IPS DF 6.9 (cell line): ENCODE data around the gene HERC2.

ENCODE experiments used
- DNase-seq: peaks from one replicate; pipeline ENCODE4 v3.0.0-alpha.2; 2013; ENCODE audit warnings: low read depth, low spot score
- H3K27ac ChIP-seq: one replicate; pipeline ENCODE4 v1.5.1; 2013; ENCODE audit warnings: low read length, control low read depth
- H3K27me3 ChIP-seq: 2 replicates; pipeline ENCODE4 v1.6.1; 2013; ENCODE audit warnings: mild to moderate bottlenecking, low read length; ENCODE audit not compliant: control insufficient read depth, insufficient read depth
- H3K36me3 ChIP-seq: 2 replicates; pipeline ENCODE4 v1.6.1; 2013; ENCODE audit warnings: low read length; ENCODE audit not compliant: control insufficient read depth, insufficient read depth
- H3K4me1 ChIP-seq: 2 replicates; pipeline ENCODE4 v1.6.1; 2013; ENCODE audit warnings: low read length; ENCODE audit not compliant: control insufficient read depth, insufficient read depth
- H3K4me3 ChIP-seq: 2 replicates; pipeline ENCODE4 v1.5.1; 2013; ENCODE audit warnings: mild to moderate bottlenecking, low read length
- H3K9me3 ChIP-seq: 2 replicates; pipeline ENCODE4 v1.6.1; 2013; ENCODE audit warnings: low read length, inconsistent platforms; ENCODE audit not compliant: control insufficient read depth, insufficient read depth
- WGBS: extraction: QIAGEN DNeasy Blood & Tissue Kit; methylation state at CpG from one replicate; pipeline ENCODE4 v1.1.7; 2013; ENCODE audit warnings: mixed read lengths, missing lambda C conversion rate; ENCODE audit not compliant: insufficient read length, insufficient coverage; 5-methylcytosine and 5-hydroxymethylcytosine counted together

Gene HERC2

GRCh38 chr15:28075573-28075972 lies 246.4 kb downstream of the HERC2 start:
- Histone ChIP-seq H3K27ac (no peak overlapping the region), H3K4me1 (no peaks in the 10 kb centered on the region), H3K4me3 (no peak overlapping the region), H3K27me3 (no peaks in the 10 kb centered on the region), H3K9me3 (no peaks in the 10 kb centered on the region), H3K36me3 (no peaks in the 10 kb centered on the region)
- DNase-seq: no peak
- WGBS: no CpG with 5 or more reads among the region's 1 CpG

DNA sequence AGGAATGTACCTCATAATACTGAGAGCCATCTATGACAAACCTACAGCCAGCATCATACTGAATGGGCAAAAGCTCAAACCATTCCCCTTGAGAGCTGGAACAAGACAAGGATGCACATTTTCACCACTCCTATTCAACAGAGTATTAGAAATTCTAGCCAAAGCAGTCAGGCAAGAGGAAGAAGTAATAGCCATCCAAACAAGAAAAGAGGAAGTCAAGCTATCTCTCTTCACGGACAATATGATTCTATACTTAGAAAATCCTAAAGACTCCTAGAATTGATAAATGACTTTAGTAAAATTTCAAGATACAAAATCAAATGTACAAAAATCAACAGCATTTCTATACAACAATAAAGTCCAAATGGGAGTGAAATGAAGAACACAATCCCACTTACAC lies 253.0 kb downstream of the HERC2 start:
- H3K9me3 ChIP-seq: no peaks in the 10 kb centered on the region; the same call in 1 of the 2 replicates
- WGBS: no CpG with 5 or more reads among the region's 1 CpG
- no peak for DNase-seq
- H3K4me1 ChIP-seq: no peaks in the 10 kb centered on the region
- H3K4me3 ChIP-seq: no peak overlapping the region
- no peaks in the 10 kb centered on the region for H3K27me3 ChIP-seq
- no peak overlapping the region for H3K27ac ChIP-seq
- no peaks in the 10 kb centered on the region for H3K36me3 ChIP-seq

GRCh38 chr15:28066231-28066630 lies 255.7 kb downstream of the HERC2 start:
- no peaks in the 10 kb centered on the region; the same call in 1 of the 2 replicates for H3K9me3 ChIP-seq
- no peak for DNase-seq
- no peaks in the 10 kb centered on the region for H3K27me3 ChIP-seq
- H3K4me3 ChIP-seq: no peak overlapping the region
- no peaks in the 10 kb centered on the region for H3K4me1 ChIP-seq
- no peaks in the 10 kb centered on the region for H3K36me3 ChIP-seq
- WGBS: no CpG with 5 or more reads among the region's 3 CpGs
- H3K27ac ChIP-seq: no peak overlapping the region
